Immature natural killer cell (primary cell): Measurements from ENCODE around the gene SHC2. TPM values are rescaled to one million over a fixed set of nuclear protein-coding genes. Genes with fewer than 3 reads are reported as not detected.
A peak's percentile ranks its signal among the peaks of the same experiment; 100 is the strongest.
"Not testable (repeated sequence)": the region's sequence is repeated elsewhere in the genome, so short reads cannot be mapped to it uniquely, and the experiment has no call there.

Experiments used
- DNase-seq, 3 donors: peaks; one replicate each; pipeline ENCODE4 v3.0.0; 2022; ENCODE audit warnings: mixed read lengths in 1 of 3
- H3K27ac Mint-ChIP-seq, 6 donors: one replicate each; pipeline ENCODE4 v1.8.0; 2020; ENCODE audit warnings: mixed read lengths in 6 of 6, mild to moderate bottlenecking in 5 of 6, inconsistent platforms in 4 of 6, moderate library complexity in 3 of 6
- H3K27me3 Mint-ChIP-seq, 3 donors: one replicate each; pipeline ENCODE4 v1.8.0; 2020 to 2021; ENCODE audit warnings: low read depth in 3 of 3, mild to moderate bottlenecking in 3 of 3, mixed read lengths in 3 of 3, moderate library complexity in 3 of 3, inconsistent platforms in 1 of 3
- H3K36me3 Mint-ChIP-seq, 3 donors: one replicate each; pipeline ENCODE4 v1.8.0; 2020; ENCODE audit warnings: mixed read lengths in 3 of 3, inconsistent platforms in 2 of 3, mild to moderate bottlenecking in 2 of 3
- H3K4me1 Mint-ChIP-seq, 2 donors: one replicate each; pipeline ENCODE4 v1.8.0; 2020; ENCODE audit warnings: inconsistent platforms in 2 of 2, mild to moderate bottlenecking in 2 of 2, mixed read lengths in 2 of 2, moderate library complexity in 1 of 2
- H3K4me3 Mint-ChIP-seq, 5 donors: one replicate each; pipeline ENCODE4 v1.8.0; 2020; ENCODE audit warnings: mild to moderate bottlenecking in 5 of 5, mixed read lengths in 5 of 5, inconsistent platforms in 3 of 5, moderate library complexity in 3 of 5
- H3K9me3 Mint-ChIP-seq, 6 donors: one replicate each; pipeline ENCODE4 v1.8.0; 2020; ENCODE audit warnings: mild to moderate bottlenecking in 6 of 6, mixed read lengths in 6 of 6, inconsistent platforms in 4 of 6, moderate library complexity in 3 of 6
- polyA plus RNA-seq, 3 donors: library from polyadenylated mRNA; unstranded; fragments of 300-500 nt; fragmentation: Illumina TruSeq; gene quantifications; one replicate each; pipeline ENCODE4 v1.2.3, GENCODE V29; 2021

Gene SHC2
- polyA plus RNA-seq, 3 donors from 2014 or later, result not detected

- Mint-ChIP-seq H3K9me3 (peaks cover 0 to 2% (median 0%) of the 10 kb centered on the region in 6 donors), H3K36me3 (no peaks in the 10 kb centered on the region), H3K27ac (no peak overlapping the region), H3K27me3 (peaks cover 2 to 7% (median 3%) of the 10 kb centered on the region in 3 donors), H3K4me3 (no peak overlapping the region), H3K4me1 (peaks cover 0 to under 1% of the 10 kb centered on the region in 2 donors)
- DNase-seq, result no peak
Observed at GRCh38 chr19:440391-441212, 20.2 kb downstream of the SHC2 start.

- Mint-ChIP-seq H3K9me3 (peaks cover 0 to 2% (median 0%) of the 10 kb centered on the region in 6 donors), H3K4me3 (no peak overlapping the region), H3K4me1 (peaks cover 0 to 2% of the 10 kb centered on the region in 2 donors), H3K27ac (no peak overlapping the region), H3K36me3 (no peaks in the 10 kb centered on the region), H3K27me3 (peaks cover 2 to 7% (median 3%) of the 10 kb centered on the region in 3 donors)
- no peak for DNase-seq
Observed at GRCh38 chr19:439167-439900, 21.5 kb downstream of the SHC2 start.

GRCh38 chr19:438416-438958 is 22.3 kb downstream of the SHC2 start:
- Mint-ChIP-seq H3K27ac (no peak overlapping the region), H3K27me3 (peaks cover 2 to 7% (median 3%) of the 10 kb centered on the region in 3 donors)

GRCh38 chr19:437041-437440 is 23.8 kb downstream of the SHC2 start:
- Mint-ChIP-seq H3K36me3 (no peaks in the 10 kb centered on the region), H3K9me3 (peaks cover 0 to 2% (median 0%) of the 10 kb centered on the region in 6 donors), H3K27me3 (peaks cover 2 to 7% (median 3%) of the 10 kb centered on the region in 3 donors), H3K27ac (no peak overlapping the region), H3K4me3 (peak overlapping the region in 1 of 5 donors; percentile 20), H3K4me1 (peaks cover 0 to 2% of the 10 kb centered on the region in 2 donors)
- no peak for DNase-seq

More at GRCh38 chr19:438416-438958, 22.3 kb downstream of the SHC2 start:
- DNase-seq, result no peak
- no peak overlapping the region for H3K4me3 Mint-ChIP-seq
- H3K36me3 Mint-ChIP-seq, result no peaks in the 10 kb centered on the region
- H3K4me1 Mint-ChIP-seq, result peaks cover 0 to 2% of the 10 kb centered on the region in 2 donors
- peaks cover 0 to 2% (median 0%) of the 10 kb centered on the region in 6 donors for H3K9me3 Mint-ChIP-seq

- Mint-ChIP-seq H3K27me3 (peaks cover 0 to 7% (median 2%) of the 10 kb centered on the region in 3 donors), H3K9me3 (peaks cover 0 to 2% (median 0%) of the 10 kb centered on the region in 6 donors), H3K27ac (no peak overlapping the region), H3K4me3 (no peak overlapping the region), H3K36me3 (no peaks in the 10 kb centered on the region), H3K4me1 (peaks cover 0 to 2% of the 10 kb centered on the region in 2 donors)
- DNase-seq, result no peak
Observed at GRCh38 chr19:436413-436950, 24.4 kb downstream of the SHC2 start.

GRCh38 chr19:435707-436412 is 25.0 kb downstream of the SHC2 start:
- Mint-ChIP-seq H3K36me3 (no peaks in the 10 kb centered on the region), H3K4me3 (no peak overlapping the region), H3K9me3 (peaks cover 0 to 1% (median 0%) of the 10 kb centered on the region in 6 donors), H3K27ac (no peak overlapping the region), H3K27me3 (peaks cover 1 to 4% (median 2%) of the 10 kb centered on the region in 3 donors), H3K4me1 (peaks cover 0 to 2% of the 10 kb centered on the region in 2 donors)
- DNase-seq, result no peak

GRCh38 chr19:435056-435706 is 25.7 kb downstream of the SHC2 start:
- DNase-seq, result no peak
- Mint-ChIP-seq H3K27me3 (peaks cover 2 to 4% (median 2%) of the 10 kb centered on the region in 3 donors), H3K27ac (no peak overlapping the region), H3K9me3 (peaks cover 0 to 1% (median 0%) of the 10 kb centered on the region in 6 donors), H3K4me1 (peaks cover 0 to 2% of the 10 kb centered on the region in 2 donors), H3K36me3 (no peaks in the 10 kb centered on the region), H3K4me3 (no peak overlapping the region)

GRCh38 chr19:434152-434960 is 26.5 kb downstream of the SHC2 start:
- no peak for DNase-seq
- Mint-ChIP-seq H3K27ac (no peak overlapping the region), H3K4me3 (no peak overlapping the region), H3K9me3 (peaks cover 0 to 1% (median 0%) of the 10 kb centered on the region in 6 donors), H3K4me1 (peaks cover 0 to 2% of the 10 kb centered on the region in 2 donors), H3K27me3 (peaks cover 2 to 4% (median 2%) of the 10 kb centered on the region in 3 donors), H3K36me3 (no peaks in the 10 kb centered on the region)

GRCh38 chr19:430701-431100 is 30.1 kb downstream of the SHC2 start:
- no peak overlapping the region for H3K4me3 Mint-ChIP-seq
- no peaks in the 10 kb centered on the region for H3K9me3 Mint-ChIP-seq
- no peaks in the 10 kb centered on the region for H3K36me3 Mint-ChIP-seq
- DNase-seq, result no peak
- no peak overlapping the region for H3K27ac Mint-ChIP-seq
- peaks cover 0 to 2% (median 0%) of the 10 kb centered on the region in 3 donors for H3K27me3 Mint-ChIP-seq
- peaks cover 0 to 2% of the 10 kb centered on the region in 2 donors for H3K4me1 Mint-ChIP-seq

GRCh38 chr19:428149-428548 is 32.7 kb downstream of the SHC2 start:
- DNase-seq, result no peak
- H3K4me3 Mint-ChIP-seq, result no peak overlapping the region
- no peaks in the 10 kb centered on the region for H3K9me3 Mint-ChIP-seq
- peaks cover 0 to 2% (median 0%) of the 10 kb centered on the region in 3 donors for H3K27me3 Mint-ChIP-seq
- H3K36me3 Mint-ChIP-seq, result no peaks in the 10 kb centered on the region
- no peak overlapping the region for H3K27ac Mint-ChIP-seq
- H3K4me1 Mint-ChIP-seq, result no peaks in the 10 kb centered on the region

- H3K4me1 Mint-ChIP-seq, H3K9me3 Mint-ChIP-seq, DNase-seq, H3K4me3 Mint-ChIP-seq, H3K36me3 Mint-ChIP-seq, H3K27me3 Mint-ChIP-seq, H3K27ac Mint-ChIP-seq: not testable (repeated sequence)
Observed at GRCh38 chr19:427675-428074, 33.2 kb downstream of the SHC2 start.

- Mint-ChIP-seq H3K27me3 (peaks cover 0 to 2% (median 0%) of the 10 kb centered on the region in 3 donors), H3K4me3 (no peak overlapping the region)
- DNase-seq, result no peak
Observed at GRCh38 chr19:426725-427445, 33.9 kb downstream of the SHC2 start.

More at GRCh38 chr19:426725-427445, 33.9 kb downstream of the SHC2 start:
- Mint-ChIP-seq H3K4me1 (no peaks in the 10 kb centered on the region), H3K36me3 (no peaks in the 10 kb centered on the region), H3K27ac (no peak overlapping the region), H3K9me3 (no peaks in the 10 kb centered on the region)
